ENCODE measurements around the gene TRIM42.

TRIM42 gene

DNA sequence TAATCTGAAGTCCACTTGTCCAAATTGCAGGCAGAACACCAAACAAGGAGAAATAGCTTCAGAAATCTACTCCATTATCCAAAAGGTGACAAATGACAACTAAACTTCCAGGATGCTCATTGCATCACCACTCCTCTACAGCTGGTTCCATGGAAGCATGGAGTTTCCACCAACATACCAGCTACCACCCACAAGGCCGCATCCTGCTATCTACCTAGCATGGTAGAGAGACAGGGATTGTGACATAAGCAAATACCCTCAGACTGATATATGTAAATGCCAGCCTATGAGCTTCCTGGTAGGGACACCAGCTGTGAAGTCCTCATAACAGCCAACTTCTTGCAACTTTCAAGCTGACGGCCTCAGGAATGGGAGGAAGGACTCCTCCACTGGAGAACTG is at the start of gene TRIM42:
TSS of gene TRIM42 (plus strand) at position 301 of the 400 bp plus-strand sequence. CDS start 166 bp downstream, outside the sequence.
- DNase-seq (ENCODE audit: low read depth in 2 of 2, low spot score in 1 of 2), result no peak

GRCh38 chr3:140628606-140629005 is 49.3 kb upstream of the TRIM42 start:
- no peak for DNase-seq (ENCODE audit: low read depth in 2 of 2, low spot score in 1 of 2)

DNA sequence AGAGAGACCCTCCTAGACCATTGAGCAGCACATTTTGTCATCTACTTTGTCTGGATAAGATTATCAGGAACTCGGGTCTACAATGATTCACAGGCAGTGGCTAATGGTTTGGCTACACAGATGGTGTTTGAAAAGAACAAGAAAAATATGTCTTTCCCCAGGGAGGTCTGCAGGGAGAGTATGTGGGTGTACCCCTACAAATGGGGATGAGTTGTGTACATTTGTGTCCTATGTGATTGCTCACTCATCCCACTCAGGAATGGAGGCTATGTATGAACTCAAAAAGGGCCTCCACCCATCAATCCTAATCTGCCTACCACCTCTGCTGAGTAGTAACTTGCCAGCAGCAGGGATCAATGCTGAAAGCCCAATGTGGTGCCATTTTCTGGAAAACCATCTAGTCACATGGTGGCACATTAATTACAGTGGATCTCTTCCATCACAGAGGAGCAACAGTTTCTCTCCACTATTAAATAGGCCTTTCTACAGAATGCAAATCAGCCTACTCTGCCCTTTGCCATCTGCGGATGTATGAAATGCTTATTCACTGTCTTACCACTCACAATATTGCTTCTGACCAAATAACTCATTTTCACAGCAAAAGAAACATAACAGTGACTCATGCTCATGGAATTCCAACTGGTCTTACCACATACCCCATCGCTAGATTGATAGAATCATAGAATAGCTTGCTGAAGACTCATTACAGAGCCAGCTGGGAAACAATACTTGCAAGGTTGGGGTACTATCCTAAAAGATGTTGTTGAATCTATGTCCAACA is 48.3 kb upstream of the TRIM42 start:
- DNase-seq (ENCODE audit: low read depth in 2 of 2, low spot score in 1 of 2), result no peak

DNA sequence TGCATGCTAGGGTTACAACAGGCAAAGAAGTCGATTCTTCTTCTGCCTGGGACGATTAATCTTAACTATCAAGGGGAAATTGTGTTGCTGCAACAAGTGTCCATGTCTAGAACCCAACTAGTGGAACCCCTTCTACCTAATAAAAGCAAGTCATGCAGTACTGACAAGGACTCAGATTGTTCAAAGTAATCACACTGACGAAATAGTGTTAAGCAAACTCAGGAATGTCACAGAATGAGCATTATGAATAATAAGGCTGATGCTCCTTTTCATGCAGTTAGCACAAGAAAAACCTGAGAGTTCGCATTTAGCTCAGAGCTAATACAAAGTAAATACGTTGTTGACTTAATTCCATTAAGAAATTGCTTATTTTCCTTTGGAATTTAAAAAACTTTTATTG is 47.5 kb upstream of the TRIM42 start:
- no peak for DNase-seq (ENCODE audit: low read depth in 2 of 2, low spot score in 1 of 2)

DNA sequence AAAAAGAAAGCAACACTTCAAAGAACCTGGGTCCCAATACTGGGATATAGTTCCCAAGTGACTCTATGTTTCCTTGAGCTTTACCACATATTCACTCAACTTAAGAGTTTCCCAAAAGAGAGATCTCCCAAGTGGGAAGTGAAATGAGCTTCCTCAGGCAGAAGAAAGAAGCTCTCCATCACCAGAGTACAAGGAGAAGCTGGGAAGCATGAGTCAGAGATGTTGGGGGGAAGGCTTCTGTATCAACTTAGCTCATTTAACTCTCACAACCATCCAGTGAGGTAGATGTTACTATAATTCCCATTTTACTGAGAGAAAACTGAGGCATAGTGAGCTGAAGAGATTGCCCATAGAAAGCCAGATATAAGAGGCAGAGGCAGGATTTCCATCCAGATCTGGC is 47.0 kb upstream of the TRIM42 start:
- no peak for DNase-seq (ENCODE audit: low read depth in 2 of 2, low spot score in 1 of 2)

- no peak for DNase-seq (ENCODE audit: low read depth in 2 of 2, low spot score in 1 of 2)
These were observed 42.6 kb upstream of the TRIM42 start for GRCh38 chr3:140635276-140635675.

- DNase-seq (ENCODE audit: low read depth in 2 of 2, low spot score in 1 of 2), result no peak
These were observed 41.3 kb upstream of the TRIM42 start for GRCh38 chr3:140636406-140637138.

GRCh38 chr3:140651287-140651686 is 26.6 kb upstream of the TRIM42 start:
- DNase-seq (ENCODE audit: low read depth in 2 of 2, low spot score in 1 of 2), result no peak

DNA sequence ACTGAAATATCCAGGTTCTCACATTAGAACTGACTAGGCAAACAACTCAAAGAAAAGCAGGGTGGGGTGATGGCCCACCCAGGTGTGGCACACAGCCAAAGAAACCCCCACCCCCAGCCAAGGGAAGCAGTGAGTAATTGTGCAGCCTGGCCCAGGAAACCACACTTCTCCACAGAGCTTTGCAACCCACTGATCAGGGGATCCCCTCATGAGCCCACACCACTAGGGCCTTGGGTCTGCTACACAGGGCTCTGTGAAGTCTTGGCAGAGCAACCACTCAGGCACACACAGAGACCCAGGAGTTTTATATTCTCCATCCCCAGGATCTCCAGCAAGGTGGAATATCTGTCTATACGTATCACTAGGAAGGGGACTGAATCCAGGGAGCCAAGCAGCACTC is 22.2 kb upstream of the TRIM42 start:
- DNase-seq (ENCODE audit: low read depth in 2 of 2, low spot score in 1 of 2), result no peak

DNA sequence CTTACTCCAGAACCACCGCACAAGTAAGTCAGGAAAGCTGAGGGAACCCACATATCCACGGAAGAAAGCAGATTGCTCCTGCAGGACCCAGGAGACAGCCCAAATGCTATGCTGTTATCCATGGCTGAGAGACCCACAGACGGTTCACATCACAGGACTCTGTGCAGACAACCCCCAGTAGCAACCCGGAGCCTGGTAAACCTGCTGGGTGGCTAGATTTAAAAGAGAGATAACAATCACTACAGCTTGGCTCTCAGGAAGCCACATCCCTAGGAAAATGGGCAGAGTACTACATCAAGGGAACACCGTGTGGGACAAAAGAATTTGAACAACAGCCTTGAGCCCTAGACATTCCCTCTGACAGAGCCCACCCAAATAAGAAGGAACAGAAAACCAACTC is 13.8 kb upstream of the TRIM42 start:
- no peak for DNase-seq (ENCODE audit: low read depth in 2 of 2, low spot score in 1 of 2)

DNA sequence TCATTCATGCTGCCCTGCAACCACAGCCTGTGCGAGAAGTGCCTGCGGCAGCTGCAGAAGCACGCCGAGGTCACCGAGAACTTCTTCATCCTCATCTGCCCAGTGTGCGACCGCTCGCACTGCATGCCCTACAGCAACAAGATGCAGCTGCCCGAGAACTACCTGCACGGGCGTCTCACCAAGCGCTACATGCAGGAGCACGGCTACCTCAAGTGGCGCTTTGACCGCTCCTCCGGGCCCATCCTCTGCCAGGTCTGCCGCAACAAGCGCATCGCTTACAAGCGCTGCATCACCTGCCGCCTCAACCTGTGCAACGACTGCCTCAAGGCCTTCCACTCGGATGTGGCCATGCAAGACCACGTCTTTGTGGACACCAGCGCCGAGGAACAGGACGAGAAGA is 4.7 kb downstream of the TRIM42 start:
- no peak for DNase-seq (ENCODE audit: low read depth in 2 of 2, low spot score in 1 of 2)

GRCh38 chr3:140686128-140686527 is 8.3 kb downstream of the TRIM42 start:
- DNase-seq (ENCODE audit: low read depth in 2 of 2, low spot score in 1 of 2), result no peak

GRCh38 chr3:140686948-140687347 is 9.1 kb downstream of the TRIM42 start:
- DNase-seq (ENCODE audit: low read depth in 2 of 2, low spot score in 1 of 2), result no peak

- DNase-seq (ENCODE audit: low read depth in 2 of 2, low spot score in 1 of 2), result no peak
These were observed 17.6 kb downstream of the TRIM42 start for GRCh38 chr3:140695361-140696061.

GRCh38 chr3:140699516-140700231 is 21.8 kb downstream of the TRIM42 start:
- no peak for DNase-seq (ENCODE audit: low read depth in 2 of 2, low spot score in 1 of 2)

- no peak for DNase-seq (ENCODE audit: low read depth in 2 of 2, low spot score in 1 of 2)
These were observed 24.4 kb downstream of the TRIM42 start for GRCh38 chr3:140702281-140702680.

DNA sequence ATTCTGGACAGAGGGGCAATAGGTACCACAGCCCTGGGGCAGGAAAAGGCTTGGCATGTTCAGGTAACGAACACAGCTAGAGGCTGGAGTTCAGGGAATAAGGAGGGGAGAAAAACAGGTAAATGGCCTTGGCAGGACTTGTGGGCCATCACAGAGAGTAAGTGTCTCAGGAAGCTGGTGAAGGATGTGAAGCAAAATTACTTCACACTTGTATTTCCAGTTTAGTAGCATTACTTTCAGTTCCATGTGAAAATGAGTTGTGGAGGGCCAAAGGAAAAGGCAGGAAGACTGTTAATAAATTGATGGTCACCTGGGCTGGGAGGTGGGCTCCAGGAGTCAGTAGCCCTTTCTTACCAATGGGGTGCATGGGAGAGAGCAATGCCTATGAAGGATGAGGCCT is 25.6 kb downstream of the TRIM42 start:
- no peak for DNase-seq (ENCODE audit: low read depth in 2 of 2, low spot score in 1 of 2)

GRCh38 chr3:140704733-140705132 is 26.9 kb downstream of the TRIM42 start:
- DNase-seq (ENCODE audit: low read depth in 2 of 2, low spot score in 1 of 2), result no peak

GRCh38 chr3:140705954-140706353 is 28.1 kb downstream of the TRIM42 start:
- DNase-seq (ENCODE audit: low read depth in 2 of 2, low spot score in 1 of 2), result no peak

GRCh38 chr3:140706360-140706759 is 28.5 kb downstream of the TRIM42 start:
- no peak for DNase-seq (ENCODE audit: low read depth in 2 of 2, low spot score in 1 of 2)

- DNase-seq (ENCODE audit: low read depth in 2 of 2, low spot score in 1 of 2), result no peak
These were observed 31.0 kb downstream of the TRIM42 start for GRCh38 chr3:140708815-140709214.
